AG09319 (cell line): Measurements from ENCODE around the gene ZFAND2B.

ENCODE experiments used
- DNase-seq: peaks from one replicate; pipeline ENCODE4 v3.0.0-alpha.2; 2010; ENCODE audit warnings: low read depth; ENCODE audit errors: extremely low read depth
- TF ChIP-seq, protein P1 (sequence below): IDR thresholded peaks from 2 replicates; pipeline ENCODE4 v1.5.1; 2011; ENCODE audit warnings: low read depth, mild to moderate bottlenecking, inconsistent platforms, low read length, moderate library complexity

ZFAND2B gene

DNA sequence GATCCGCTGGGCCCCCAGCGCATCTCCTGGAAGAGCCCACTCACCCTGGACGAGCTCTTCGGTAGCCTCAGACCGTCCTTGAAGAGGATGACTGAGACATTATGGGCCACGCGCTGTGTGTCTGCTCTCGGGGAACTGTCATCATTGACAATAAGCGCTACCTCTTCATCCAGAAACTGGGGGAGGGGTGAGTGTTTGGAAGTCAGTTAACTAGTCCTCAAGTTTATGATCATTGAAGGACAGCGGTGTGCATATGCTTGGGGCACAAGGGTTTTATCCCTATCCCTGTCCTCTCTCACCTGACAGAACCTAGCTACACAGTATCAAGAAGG, 39.3 kb downstream of the ZFAND2B start:
- no peak for DNase-seq
- TF ChIP-seq, protein P1, sequence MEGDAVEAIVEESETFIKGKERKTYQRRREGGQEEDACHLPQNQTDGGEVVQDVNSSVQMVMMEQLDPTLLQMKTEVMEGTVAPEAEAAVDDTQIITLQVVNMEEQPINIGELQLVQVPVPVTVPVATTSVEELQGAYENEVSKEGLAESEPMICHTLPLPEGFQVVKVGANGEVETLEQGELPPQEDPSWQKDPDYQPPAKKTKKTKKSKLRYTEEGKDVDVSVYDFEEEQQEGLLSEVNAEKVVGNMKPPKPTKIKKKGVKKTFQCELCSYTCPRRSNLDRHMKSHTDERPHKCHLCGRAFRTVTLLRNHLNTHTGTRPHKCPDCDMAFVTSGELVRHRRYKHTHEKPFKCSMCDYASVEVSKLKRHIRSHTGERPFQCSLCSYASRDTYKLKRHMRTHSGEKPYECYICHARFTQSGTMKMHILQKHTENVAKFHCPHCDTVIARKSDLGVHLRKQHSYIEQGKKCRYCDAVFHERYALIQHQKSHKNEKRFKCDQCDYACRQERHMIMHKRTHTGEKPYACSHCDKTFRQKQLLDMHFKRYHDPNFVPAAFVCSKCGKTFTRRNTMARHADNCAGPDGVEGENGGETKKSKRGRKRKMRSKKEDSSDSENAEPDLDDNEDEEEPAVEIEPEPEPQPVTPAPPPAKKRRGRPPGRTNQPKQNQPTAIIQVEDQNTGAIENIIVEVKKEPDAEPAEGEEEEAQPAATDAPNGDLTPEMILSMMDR: no peak

DNA sequence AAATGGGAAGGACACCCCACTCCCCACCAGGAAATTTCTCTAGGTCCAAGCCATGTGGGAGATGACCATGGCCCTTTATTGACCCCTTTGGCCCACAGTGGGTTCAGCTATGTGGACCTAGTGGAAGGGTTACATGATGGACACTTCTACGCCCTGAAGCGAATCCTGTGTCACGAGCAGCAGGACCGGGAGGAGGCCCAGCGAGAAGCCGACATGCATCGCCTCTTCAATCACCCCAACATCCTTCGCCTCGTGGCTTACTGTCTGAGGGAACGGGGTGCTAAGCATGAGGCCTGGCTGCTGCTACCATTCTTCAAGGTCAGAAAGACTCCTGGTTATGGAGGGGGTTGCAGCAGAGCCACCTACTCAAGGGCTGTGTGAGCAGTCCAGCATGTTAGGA, 40.0 kb downstream of the ZFAND2B start:
- TF ChIP-seq, protein P1: no peak
- DNase-seq: no peak

DNA sequence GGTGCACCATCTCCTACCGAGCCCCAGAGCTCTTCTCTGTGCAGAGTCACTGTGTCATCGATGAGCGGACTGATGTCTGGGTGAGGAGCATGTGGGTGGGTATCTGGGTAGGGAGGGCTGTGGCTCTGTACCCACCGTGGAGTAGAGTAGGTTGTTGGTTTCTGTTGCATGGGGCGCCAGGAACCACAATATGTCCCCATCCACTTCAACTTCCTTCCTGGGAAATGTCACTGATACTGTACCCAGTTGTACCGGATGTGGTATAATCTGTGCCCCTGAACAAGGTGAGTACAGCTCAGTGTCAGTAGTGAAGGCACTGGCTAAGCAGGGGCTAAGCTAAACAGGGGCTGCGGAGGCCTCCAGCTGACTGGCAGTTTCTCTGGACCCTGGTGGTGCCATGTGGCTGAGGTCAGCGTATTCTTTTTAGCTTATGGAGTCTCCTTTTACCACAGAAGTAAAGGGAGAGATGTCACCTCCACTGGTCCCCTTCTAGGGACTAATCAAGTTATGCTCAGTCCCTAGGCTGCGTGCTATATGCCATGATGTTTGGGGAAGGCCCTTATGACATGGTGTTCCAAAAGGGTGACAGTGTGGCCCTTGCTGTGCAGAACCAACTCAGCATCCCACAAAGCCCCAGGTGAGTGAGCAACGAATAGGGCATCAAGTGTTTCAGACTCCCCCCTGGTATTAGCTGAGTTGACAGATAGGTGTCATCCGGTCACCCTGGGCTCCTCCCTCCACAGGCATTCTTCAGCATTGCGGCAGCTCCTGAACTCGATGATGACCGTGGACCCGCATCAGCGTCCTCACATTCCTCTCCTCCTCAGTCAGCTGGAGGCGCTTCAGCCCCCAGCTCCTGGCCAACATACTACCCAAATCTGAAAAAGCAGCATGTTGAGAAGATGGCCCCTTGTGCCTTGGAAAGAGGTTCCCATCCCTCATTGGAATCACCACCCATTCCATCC, 41.4 kb downstream of the ZFAND2B start:
- TF ChIP-seq, protein P1: no peak
- DNase-seq: no peak

DNA sequence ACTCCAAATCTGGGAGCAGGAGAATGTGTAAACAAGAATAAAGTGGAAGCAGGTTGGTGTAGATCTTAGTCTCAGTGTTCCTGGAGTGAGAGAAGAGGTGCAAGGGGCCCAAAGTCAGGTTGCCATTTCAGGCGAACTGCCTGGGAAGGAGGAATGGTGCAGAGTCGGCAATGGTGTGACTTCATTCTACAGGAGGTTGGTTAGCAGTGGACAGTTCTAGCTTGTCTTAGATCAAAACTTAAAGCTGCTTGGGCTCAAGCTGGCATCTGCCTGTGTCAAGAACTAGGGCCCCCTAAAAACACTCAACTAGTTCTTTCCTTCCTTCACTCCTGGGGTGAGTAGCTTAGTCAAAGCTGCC, 42.2 kb downstream of the ZFAND2B start:
- TF ChIP-seq, protein P1: no peak
- no peak for DNase-seq

DNA sequence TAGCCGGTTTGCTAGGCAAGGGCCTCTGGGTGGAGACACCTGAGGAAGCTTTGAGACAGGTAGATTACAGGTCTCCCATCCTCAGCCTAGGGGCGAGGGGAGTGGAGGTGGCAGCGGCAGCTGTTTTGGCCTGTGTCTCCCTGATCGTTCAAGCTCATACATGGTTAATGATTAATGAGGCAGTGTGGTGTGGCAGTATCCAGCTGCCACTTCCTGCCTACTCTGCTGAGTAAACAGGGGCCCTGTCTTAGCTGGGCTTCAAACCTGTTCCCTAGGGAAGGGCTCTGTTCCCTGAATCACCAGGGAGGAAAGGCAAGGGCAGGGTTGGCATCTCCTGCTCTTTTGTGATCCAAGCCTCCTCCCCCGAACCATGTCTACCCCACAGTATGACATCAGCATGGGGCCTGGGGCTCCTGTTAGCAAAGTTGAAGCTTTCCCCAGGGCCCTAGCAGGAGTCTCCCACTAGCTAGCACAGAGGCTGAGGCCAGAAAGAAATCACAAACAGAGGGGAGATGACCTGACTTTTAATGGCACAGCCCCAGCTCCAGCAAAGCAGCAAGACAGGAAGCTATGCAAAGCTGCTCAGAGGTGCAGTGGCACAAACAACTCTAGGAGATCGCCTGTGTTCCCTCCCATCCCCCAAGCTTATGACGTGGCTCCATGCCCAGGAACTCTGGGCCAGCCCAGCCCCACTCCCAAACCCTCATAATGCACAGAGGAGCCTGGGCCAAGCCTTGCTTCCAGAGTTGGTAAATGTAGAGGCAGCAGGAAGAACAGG, 42.8 kb downstream of the ZFAND2B start:
- TF ChIP-seq, protein P1: no peak
- peak; percentile 52 for DNase-seq

DNA sequence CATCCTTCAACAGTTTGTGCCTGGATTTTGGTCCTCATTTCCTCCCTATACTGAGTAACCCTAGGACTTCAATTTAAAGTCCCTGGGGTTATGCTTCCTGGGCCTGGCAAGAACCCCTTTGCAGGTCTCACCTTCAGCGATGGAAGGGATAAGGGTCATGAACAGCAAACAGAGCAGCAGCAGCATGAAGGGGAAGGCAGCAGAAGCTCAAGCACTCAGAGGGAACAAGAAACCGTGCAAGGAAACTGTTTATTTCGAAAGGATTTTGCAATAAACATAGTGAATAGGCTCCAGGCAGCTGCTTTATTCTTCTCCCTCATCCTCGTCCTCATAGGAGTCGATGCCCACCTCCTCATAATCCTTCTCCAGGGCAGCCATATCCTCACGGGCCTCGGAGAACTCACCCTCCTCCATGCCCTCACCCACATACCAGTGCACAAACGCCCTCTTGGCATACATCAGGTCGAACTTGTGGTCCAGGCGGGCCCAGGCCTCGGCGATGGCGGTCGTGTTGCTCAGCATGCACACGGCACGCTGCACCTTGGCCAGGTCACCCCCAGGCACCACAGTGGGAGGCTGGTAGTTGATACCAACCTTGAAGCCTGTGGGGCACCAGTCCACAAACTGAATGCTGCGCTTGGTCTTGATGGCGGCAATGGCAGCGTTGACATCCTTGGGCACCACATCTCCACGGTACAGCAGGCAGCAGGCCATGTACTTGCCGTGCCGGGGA, 43.6 kb downstream of the ZFAND2B start:
- TF ChIP-seq, protein P1: no peak
- no peak for DNase-seq

DNA sequence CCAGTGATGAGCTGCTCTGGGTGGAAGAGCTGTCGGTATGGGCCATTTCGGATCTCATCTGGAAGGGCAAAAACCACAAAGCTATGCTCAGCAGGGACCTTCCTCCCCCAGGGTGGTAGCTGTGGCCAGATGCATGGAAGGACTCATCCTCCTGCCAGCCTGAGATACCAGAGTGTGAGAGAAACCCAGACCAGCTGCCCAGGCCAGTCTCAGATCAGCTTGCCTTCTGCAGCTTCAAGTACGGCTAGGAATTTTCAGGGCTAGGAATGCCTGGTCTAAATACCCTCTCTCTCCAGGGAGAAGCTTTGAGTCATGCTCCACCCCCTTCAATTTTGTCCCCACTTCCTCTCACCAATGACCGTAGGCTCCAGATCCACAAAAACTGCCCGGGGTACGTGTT, 45.1 kb downstream of the ZFAND2B start:
- DNase-seq: no peak
- TF ChIP-seq, protein P1: no peak
